A673 (cell line): ENCODE measurements around the gene DCLK2.

ENCODE experiments used
- CTCF ChIP-seq: fragments of 300-800, 200-600 bp; sonication (generic); conservative IDR thresholded peaks from 2 replicates; pipeline ENCODE4 v1.5.1; 2017; ENCODE audit warnings: low read depth, mild to moderate bottlenecking, antibody characterized with exemption, low read length, moderate library complexity, mixed read lengths
- EZH2 ChIP-seq: fragments of 200-600 bp; sonication (generic); IDR thresholded peaks from 2 replicates; pipeline ENCODE4 v1.6.1; 2017; ENCODE audit warnings: borderline replicate concordance, low read depth, mild to moderate bottlenecking, mixed read lengths, antibody characterized with exemption, low read length; ENCODE audit not compliant: poor library complexity, severe bottlenecking

GRCh38 chr4:150250998-150251651, 172.9 kb downstream of the DCLK2 start:
- no peak for TF ChIP-seq CTCF
- no peak for TF ChIP-seq EZH2
